HepG2 (cell line): ENCODE results near the gene SOCS7. TPM values are rescaled to one million over a fixed set of nuclear protein-coding genes. Genes with fewer than 3 reads are reported as not detected.

Experiments
- DMAP1 ChIP-seq: IDR thresholded peaks from 2 replicates; pipeline ENCODE4 v1.6.1; 2016
- ETS1 ChIP-seq: sonication (generic); formaldehyde crosslinking; IDR thresholded peaks from 2 replicates; pipeline ENCODE4 v1.4.0; 2020; ENCODE audit warnings: missing genetic modification reagents
- FOXO1 ChIP-seq: sonication (generic); formaldehyde crosslinking; IDR thresholded peaks from 2 replicates; pipeline ENCODE4 v1.4.0; 2020; ENCODE audit warnings: missing genetic modification reagents
- HMG20A ChIP-seq: IDR thresholded peaks from 2 replicates; pipeline ENCODE4 v1.6.1; 2016; ENCODE audit warnings: borderline replicate concordance
- HNF4G ChIP-seq, 2 experiments: sonication (generic) in 1 of 2; formaldehyde crosslinking in 1 of 2; IDR thresholded peaks; 2 replicates each; pipeline versions ENCODE4 v1.4.0 to v1.6.1; 2011 to 2020; ENCODE audit warnings: borderline replicate concordance in 2 of 2, low read depth in 2 of 2, mild to moderate bottlenecking in 2 of 2, low read length in 1 of 2, missing genetic modification reagents in 1 of 2, moderate library complexity in 1 of 2
- JUND ChIP-seq: sonication (generic); formaldehyde crosslinking; IDR thresholded peaks from 2 replicates; pipeline ENCODE4 v1.8.0; 2022; ENCODE audit warnings: mild to moderate bottlenecking, missing genetic modification reagents
- KDM5B ChIP-seq: sonication (generic); formaldehyde crosslinking; IDR thresholded peaks from 2 replicates; pipeline ENCODE4 v1.4.0; 2020; ENCODE audit warnings: missing genetic modification reagents, mild to moderate bottlenecking, borderline replicate concordance
- KLF16 ChIP-seq, 2 experiments: sonication (generic) in 1 of 2; formaldehyde crosslinking in 1 of 2; IDR thresholded peaks; 2 replicates each; pipeline versions ENCODE4 v1.6.1 to v1.8.0; 2016 to 2023; ENCODE audit warnings: missing genetic modification reagents in 2 of 2, missing compliant biosample characterization in 1 of 2
- MEIS2 ChIP-seq: sonication (generic); formaldehyde crosslinking; IDR thresholded peaks from 2 replicates; pipeline ENCODE4 v1.9.0; 2021; ENCODE audit warnings: mild to moderate bottlenecking, missing genetic modification reagents
- MTERF4 ChIP-seq: sonication (generic); formaldehyde crosslinking; IDR thresholded peaks from 2 replicates; pipeline ENCODE4 v1.8.0; 2023; ENCODE audit warnings: mild to moderate bottlenecking, missing genetic modification reagents
- MTF2 ChIP-seq: sonication (generic); formaldehyde crosslinking; IDR thresholded peaks from 2 replicates; pipeline ENCODE4 v1.5.0; 2020; ENCODE audit warnings: missing genetic modification reagents, borderline replicate concordance
- PRDM15 ChIP-seq: sonication (generic); formaldehyde crosslinking; IDR thresholded peaks from 2 replicates; pipeline ENCODE4 v1.4.0; 2020; ENCODE audit warnings: missing genetic modification reagents
- RXRB ChIP-seq: IDR thresholded peaks from 2 replicates; pipeline ENCODE4 v1.6.1; 2016; ENCODE audit warnings: borderline replicate concordance, missing genetic modification reagents, missing compliant biosample characterization
- TOE1 ChIP-seq: sonication (generic); formaldehyde crosslinking; IDR thresholded peaks from 2 replicates; pipeline ENCODE4 v1.4.0; 2020; ENCODE audit warnings: mild to moderate bottlenecking, missing genetic modification reagents
- ZNF180 ChIP-seq: sonication (generic); formaldehyde crosslinking; IDR thresholded peaks from 2 replicates; pipeline ENCODE4 v1.4.0; 2020; ENCODE audit warnings: low read depth, missing genetic modification reagents, borderline replicate concordance
- ZNF280D ChIP-seq: sonication (generic); formaldehyde crosslinking; IDR thresholded peaks from 2 replicates; pipeline ENCODE4 v1.5.1; 2020; ENCODE audit warnings: mild to moderate bottlenecking, missing genetic modification reagents
- ZNF839 ChIP-seq: sonication (generic); formaldehyde crosslinking; IDR thresholded peaks from 2 replicates; pipeline ENCODE4 v1.4.0; 2020; ENCODE audit warnings: missing genetic modification reagents, mild to moderate bottlenecking, borderline replicate concordance
- ZZZ3 ChIP-seq: sonication (generic); formaldehyde crosslinking; IDR thresholded peaks from 2 replicates; pipeline ENCODE4 v1.4.0; 2020; ENCODE audit warnings: missing genetic modification reagents, mild to moderate bottlenecking, borderline replicate concordance
- polyA plus RNA-seq, 8 experiments: library from polyadenylated mRNA; depleted of rRNA in 3 of 8; stranded (reverse) in 7 of 8; unstranded in 1 of 8; fragments of >200 nt; fragmentation: Illumina TruSeq in 4 of 8; extraction: Trizol in 4 of 8; gene quantifications; 2 replicates each; pipeline versions ENCODE4 v1.2.1 to v1.2.3, GENCODE V29; 2011 to 2016; ENCODE audit warnings: low read depth in 4 of 8, missing spikeins in 1 of 8, mixed read lengths in 1 of 8; ENCODE audit not compliant: insufficient read depth in 1 of 8
- total RNA-seq, 5 experiments: library from RNA; depleted of rRNA; stranded (reverse); fragments of >200 nt; fragmentation: Illumina TruSeq; extraction: Trizol; gene quantifications; 2 replicates each; pipeline ENCODE4 v1.2.3, GENCODE V29; 2016; ENCODE audit warnings: low read depth in 1 of 5

The SOCS7 gene
- total and polyA plus RNA-seq, 2 of the 13 experiments (the other 11 are each of a cell fraction or from before 2014, with no cell fraction given): 19.2 to 24.2 TPM

- TF ChIP-seq PRDM15 (CRISPR knock-in tag): no peak
- peak in 1 of 2 experiments; percentile 62; a peak in 2 of 4 replicates for TF ChIP-seq KLF16 (CRISPR knock-in tag; IDR thresholded peaks at IDR 0.05)
- peak; percentile 61; the same call in 1 of the 2 replicates for TF ChIP-seq HMG20A (CRISPR knock-in tag)
- TF ChIP-seq HNF4G (IDR thresholded peaks at IDR 0.05; ENCODE audit: borderline replicate concordance, low read depth, low read length): no peak
- TF ChIP-seq HNF4G (CRISPR knock-in tag; IDR thresholded peaks at IDR 0.05; ENCODE audit: borderline replicate concordance, low read depth): peak; percentile 72; the same call in 1 of the 2 replicates
- peak; percentile 52 for TF ChIP-seq RXRB (CRISPR knock-in tag)
- no peak for TF ChIP-seq FOXO1
- TF ChIP-seq MTERF4 (CRISPR knock-in tag): no peak
- no peak for TF ChIP-seq TOE1 (CRISPR knock-in tag)
- TF ChIP-seq ZNF180 (CRISPR knock-in tag): peak; percentile 55; the same call in 1 of the 2 replicates
- TF ChIP-seq ZZZ3 (CRISPR knock-in tag): no peak
- TF ChIP-seq JUND (CRISPR knock-in tag): peak; percentile 63; the same call in 1 of the 2 replicates
- peak; percentile 48; the same call in 1 of the 2 replicates for TF ChIP-seq MEIS2 (CRISPR knock-in tag)
- TF ChIP-seq ZNF839: no peak
- peak; percentile 58; the same call in 1 of the 2 replicates for TF ChIP-seq ZNF280D (CRISPR knock-in tag)
- TF ChIP-seq KDM5B (CRISPR knock-in tag): peak; percentile 78; the same call in 1 of the 2 replicates
- TF ChIP-seq ETS1 (CRISPR knock-in tag): no peak
- TF ChIP-seq DMAP1: peak; percentile 92
- peak; percentile 86 for TF ChIP-seq MTF2 (CRISPR knock-in tag)
Observed at GRCh38 chr17:38415250-38416194, 63.9 kb downstream of the SOCS7 start (continued).
